SK-N-SH treated with all-trans-retinoic acid at 6 μM for 48 hours (cell line): Measurements from ENCODE around the gene RNF167.

Experiments used
- CSDC2 ChIP-seq: fragments of 250-450 bp; sonication (Bioruptor Pico); IDR thresholded peaks from 2 replicates; pipeline ENCODE4 v1.5.0; 2020; ENCODE audit warnings: mild to moderate bottlenecking, moderate library complexity
- ESRRG ChIP-seq: fragments of 250-450 bp; sonication (Bioruptor Pico); IDR thresholded peaks from 2 replicates; pipeline ENCODE4 v1.6.1; 2021; ENCODE audit warnings: mild to moderate bottlenecking
- GLIS3 ChIP-seq: fragments of 250-450 bp; sonication (Bioruptor Pico); IDR thresholded peaks from 2 replicates; pipeline ENCODE4 v1.5.0; 2020; ENCODE audit warnings: mild to moderate bottlenecking, moderate library complexity
- RARB ChIP-seq: fragments of 250-450 bp; sonication (Bioruptor Pico); IDR thresholded peaks from 2 replicates; pipeline ENCODE4 v1.8.0; 2021; ENCODE audit warnings: mild to moderate bottlenecking, moderate library complexity
- SNAI2 ChIP-seq: fragments of 250-450 bp; sonication (Bioruptor Pico); IDR thresholded peaks from 2 replicates; pipeline ENCODE4 v1.5.0; 2020; ENCODE audit warnings: mild to moderate bottlenecking, moderate library complexity
- ZFP30 ChIP-seq: fragments of 450-650 bp; formaldehyde crosslinking; IDR thresholded peaks from 2 replicates; pipeline ENCODE4 v1.5.0; 2022; ENCODE audit warnings: mild to moderate bottlenecking, moderate library complexity
- ZNF70 ChIP-seq: fragments of 450-650 bp; formaldehyde crosslinking; IDR thresholded peaks from 2 replicates; pipeline ENCODE4 v1.5.0; 2020; ENCODE audit warnings: mild to moderate bottlenecking, moderate library complexity
- TF ChIP-seq, protein P1 (sequence below): fragments of 250-450 bp; sonication (Bioruptor Pico); IDR thresholded peaks from 2 replicates; pipeline ENCODE4 v1.5.1; 2021; ENCODE audit warnings: mild to moderate bottlenecking, moderate library complexity

DNA sequence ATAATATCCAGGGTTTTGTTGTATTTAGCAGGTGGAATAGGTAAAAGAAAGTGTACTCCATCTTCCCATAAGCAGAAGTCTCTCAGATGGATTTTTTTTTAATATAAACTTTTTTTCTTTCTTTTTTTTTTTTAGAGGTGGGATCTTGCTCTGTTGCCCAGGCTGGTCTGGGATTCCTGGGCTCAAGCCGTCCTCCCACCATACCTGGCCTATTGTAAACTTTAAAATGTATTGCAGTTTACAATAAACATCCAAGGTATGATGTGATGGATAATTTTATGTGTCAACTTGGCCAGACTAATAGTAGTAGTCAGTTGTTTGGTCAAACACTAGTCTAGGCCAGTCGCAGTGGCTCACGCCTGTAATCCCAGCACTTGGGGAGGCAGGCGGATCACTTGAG lies 18.7 kb upstream of the RNF167 start:
- TF ChIP-seq RARB (CRISPR knock-in tag) (no peak), SNAI2 (CRISPR knock-in tag) (no peak), CSDC2 (CRISPR knock-in tag) (no peak), ZNF70 (no peak), GLIS3 (CRISPR knock-in tag) (no peak), ESRRG (no peak), ZFP30 (no peak)
- TF ChIP-seq, protein P1, sequence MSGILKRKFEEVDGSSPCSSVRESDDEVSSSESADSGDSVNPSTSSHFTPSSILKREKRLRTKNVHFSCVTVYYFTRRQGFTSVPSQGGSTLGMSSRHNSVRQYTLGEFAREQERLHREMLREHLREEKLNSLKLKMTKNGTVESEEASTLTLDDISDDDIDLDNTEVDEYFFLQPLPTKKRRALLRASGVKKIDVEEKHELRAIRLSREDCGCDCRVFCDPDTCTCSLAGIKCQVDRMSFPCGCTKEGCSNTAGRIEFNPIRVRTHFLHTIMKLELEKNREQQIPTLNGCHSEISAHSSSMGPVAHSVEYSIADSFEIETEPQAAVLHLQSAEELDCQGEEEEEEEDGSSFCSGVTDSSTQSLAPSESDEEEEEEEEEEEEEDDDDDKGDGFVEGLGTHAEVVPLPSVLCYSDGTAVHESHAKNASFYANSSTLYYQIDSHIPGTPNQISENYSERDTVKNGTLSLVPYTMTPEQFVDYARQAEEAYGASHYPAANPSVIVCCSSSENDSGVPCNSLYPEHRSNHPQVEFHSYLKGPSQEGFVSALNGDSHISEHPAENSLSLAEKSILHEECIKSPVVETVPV (CRISPR knock-in tag), result no peak
